Activated naive CD4-positive, alpha-beta T cell treated with anti-CD3 and anti-CD28 coated beads, Interleukin-2, amount 50 U/mL, for 72 hours (primary cell): ENCODE results near the gene KLHL8. TPM values are rescaled to one million over a fixed set of nuclear protein-coding genes. Genes with fewer than 3 reads are reported as not detected.

Experiments used
- ATAC-seq, 2 donors: fragments of 150-1000 bp; cut with Tn5 transposase; 2 replicates each; pipeline ENCODE4 v1.10.0; 2021; ENCODE audit warnings: mild to moderate bottlenecking in 2 of 2, moderate library complexity in 2 of 2
- DNase-seq, 2 donors: peaks; one replicate each; pipeline ENCODE4 v3.0.0; 2021 to 2022; ENCODE audit warnings: low spot score in 2 of 2
- H3K27ac Mint-ChIP-seq, 2 donors: one replicate each; pipeline ENCODE4 v1.8.0; 2022; ENCODE audit warnings: mild to moderate bottlenecking in 2 of 2, mixed read lengths in 2 of 2
- H3K36me3 Mint-ChIP-seq, 2 donors: one replicate each; pipeline ENCODE4 v1.8.0; 2022; ENCODE audit warnings: mixed read lengths in 2 of 2
- H3K9me3 Mint-ChIP-seq, 2 donors: one replicate each; pipeline ENCODE4 v1.8.0; 2022; ENCODE audit warnings: mixed read lengths in 2 of 2
- total RNA-seq, 2 donors: library from RNA; stranded (reverse); gene quantifications; one replicate each; pipeline ENCODE4 v1.2.3, GENCODE V29; 2022

KLHL8 gene
- total RNA-seq, result 10 to 100 TPM in 1 of 2 donors, 1 to 10 TPM in 1; 8.4 to 13.6 TPM

GRCh38 chr4:87220094-87220822, at the start of gene KLHL8:
KLHL8 (minus strand) TSS chr4:87220618; CDS start chr4:87195539, 25,079 bp downstream.
- DNase-seq (peak; percentile 91 to 92), ATAC-seq (peak; percentile 92 to 94)
- Mint-ChIP-seq H3K27ac (peak within 1 kb of the TSS; percentile 87 to 91), H3K9me3 (no peaks in the 10 kb centered on the region), H3K36me3 (peaks cover 0 to 8% of the 10 kb centered on the region in 2 donors)

- no peak for DNase-seq
- H3K36me3 Mint-ChIP-seq, result no peaks in the 10 kb centered on the region
- ATAC-seq, result no peak
- H3K9me3 Mint-ChIP-seq, result no peaks in the 10 kb centered on the region
- no peak overlapping the region for H3K27ac Mint-ChIP-seq
Measured at GRCh38 chr4:87270144-87270543, 49.7 kb upstream of the KLHL8 start.

- Mint-ChIP-seq H3K27ac (no peak overlapping the region), H3K9me3 (no peaks in the 10 kb centered on the region), H3K36me3 (no peaks in the 10 kb centered on the region)
- ATAC-seq (no peak), DNase-seq (no peak)
Measured at GRCh38 chr4:87268411-87268810, 48.0 kb upstream of the KLHL8 start.

GRCh38 chr4:87266986-87267385, 46.6 kb upstream of the KLHL8 start:
- DNase-seq (no peak), ATAC-seq (no peak)
- Mint-ChIP-seq H3K9me3 (no peaks in the 10 kb centered on the region), H3K36me3 (no peaks in the 10 kb centered on the region), H3K27ac (no peak overlapping the region)

- no peak for DNase-seq
- H3K9me3 Mint-ChIP-seq, result no peaks in the 10 kb centered on the region
- no peak overlapping the region for H3K27ac Mint-ChIP-seq
- H3K36me3 Mint-ChIP-seq, result no peaks in the 10 kb centered on the region
- ATAC-seq, result no peak
Measured at GRCh38 chr4:87262886-87263285, 42.5 kb upstream of the KLHL8 start.

GRCh38 chr4:87260477-87260876, 40.1 kb upstream of the KLHL8 start:
- peaks cover 0 to 5% of the 10 kb centered on the region in 2 donors for H3K36me3 Mint-ChIP-seq
- H3K9me3 Mint-ChIP-seq, result peaks cover 0 to 5% of the 10 kb centered on the region in 2 donors
- no peak overlapping the region for H3K27ac Mint-ChIP-seq
- ATAC-seq (no peak), DNase-seq (no peak)

GRCh38 chr4:87258677-87259076, 38.3 kb upstream of the KLHL8 start:
- H3K36me3 Mint-ChIP-seq, result peaks cover 0 to 7% of the 10 kb centered on the region in 2 donors
- ATAC-seq (no peak), DNase-seq (no peak)
- no peak overlapping the region for H3K27ac Mint-ChIP-seq
- H3K9me3 Mint-ChIP-seq, result peaks cover 0 to 6% of the 10 kb centered on the region in 2 donors

GRCh38 chr4:87257523-87257922, 37.1 kb upstream of the KLHL8 start:
- DNase-seq (no peak), ATAC-seq (no peak)
- peaks cover 0 to 7% of the 10 kb centered on the region in 2 donors for H3K36me3 Mint-ChIP-seq
- H3K27ac Mint-ChIP-seq, result no peak overlapping the region
- H3K9me3 Mint-ChIP-seq, result peaks cover 0 to 6% of the 10 kb centered on the region in 2 donors

GRCh38 chr4:87255755-87256154, 35.3 kb upstream of the KLHL8 start:
- no peak overlapping the region for H3K27ac Mint-ChIP-seq

GRCh38 chr4:87251106-87251505, 30.7 kb upstream of the KLHL8 start:
- H3K36me3 Mint-ChIP-seq, result peaks cover 6 to 13% of the 10 kb centered on the region in 2 donors
- H3K27ac Mint-ChIP-seq, result no peak overlapping the region
- peaks cover 7 to 10% of the 10 kb centered on the region in 2 donors for H3K9me3 Mint-ChIP-seq
- DNase-seq, result no peak
- ATAC-seq, result no peak

More at GRCh38 chr4:87255755-87256154, 35.3 kb upstream of the KLHL8 start:
- Mint-ChIP-seq H3K9me3 (peaks cover 0 to 6% of the 10 kb centered on the region in 2 donors), H3K36me3 (peaks cover 0 to 7% of the 10 kb centered on the region in 2 donors)
- DNase-seq (no peak), ATAC-seq (no peak)

GRCh38 chr4:87250294-87250693, 29.9 kb upstream of the KLHL8 start:
- H3K36me3 Mint-ChIP-seq, result peaks cover 6% of the 10 kb centered on the region in 2 donors
- peaks cover 4 to 7% of the 10 kb centered on the region in 2 donors for H3K9me3 Mint-ChIP-seq
- no peak overlapping the region for H3K27ac Mint-ChIP-seq
- no peak for DNase-seq
- ATAC-seq, result no peak

- DNase-seq (no peak), ATAC-seq (no peak)
- Mint-ChIP-seq H3K9me3 (peaks cover 7 to 8% of the 10 kb centered on the region in 2 donors), H3K36me3 (peaks cover 6% of the 10 kb centered on the region in 2 donors), H3K27ac (no peak overlapping the region)
Measured at GRCh38 chr4:87249332-87250019, 29.1 kb upstream of the KLHL8 start.

- Mint-ChIP-seq H3K36me3 (peaks cover 24 to 27% of the 10 kb centered on the region in 2 donors), H3K27ac (no peak overlapping the region), H3K9me3 (peaks cover 23 to 28% of the 10 kb centered on the region in 2 donors)
- DNase-seq (no peak), ATAC-seq (no peak)
Measured at GRCh38 chr4:87243426-87244053, 23.1 kb upstream of the KLHL8 start.

- peaks cover 18 to 21% of the 10 kb centered on the region in 2 donors for H3K36me3 Mint-ChIP-seq
- peaks cover 16 to 24% of the 10 kb centered on the region in 2 donors for H3K9me3 Mint-ChIP-seq
- ATAC-seq (no peak), DNase-seq (no peak)
- H3K27ac Mint-ChIP-seq, result no peak overlapping the region
Measured at GRCh38 chr4:87241336-87241735, 20.9 kb upstream of the KLHL8 start.

GRCh38 chr4:87240341-87240740, 19.9 kb upstream of the KLHL8 start:
- ATAC-seq (no peak), DNase-seq (no peak)
- H3K27ac Mint-ChIP-seq, result no peak overlapping the region
- H3K36me3 Mint-ChIP-seq, result peaks cover 18 to 21% of the 10 kb centered on the region in 2 donors
- peaks cover 16 to 24% of the 10 kb centered on the region in 2 donors for H3K9me3 Mint-ChIP-seq

GRCh38 chr4:87239821-87240220, 19.4 kb upstream of the KLHL8 start:
- DNase-seq, result no peak
- peaks cover 16 to 24% of the 10 kb centered on the region in 2 donors for H3K9me3 Mint-ChIP-seq
- no peak overlapping the region for H3K27ac Mint-ChIP-seq
- no peak for ATAC-seq
- peaks cover 18 to 21% of the 10 kb centered on the region in 2 donors for H3K36me3 Mint-ChIP-seq

- DNase-seq (no peak), ATAC-seq (no peak)
- peaks cover 16 to 19% of the 10 kb centered on the region in 2 donors for H3K9me3 Mint-ChIP-seq
- H3K27ac Mint-ChIP-seq, result no peak overlapping the region
- peaks cover 18 to 21% of the 10 kb centered on the region in 2 donors for H3K36me3 Mint-ChIP-seq
Measured at GRCh38 chr4:87239194-87239593, 18.8 kb upstream of the KLHL8 start.
